ENCODE results near the gene FBXL4.

The FBXL4 gene

GRCh38 chr6:98840385-98840784 is 107.4 kb downstream of the FBXL4 start:
- DNase-seq (ENCODE audit: extremely low read depth, low read depth), result no peak
- TF ChIP-seq, protein P1, sequence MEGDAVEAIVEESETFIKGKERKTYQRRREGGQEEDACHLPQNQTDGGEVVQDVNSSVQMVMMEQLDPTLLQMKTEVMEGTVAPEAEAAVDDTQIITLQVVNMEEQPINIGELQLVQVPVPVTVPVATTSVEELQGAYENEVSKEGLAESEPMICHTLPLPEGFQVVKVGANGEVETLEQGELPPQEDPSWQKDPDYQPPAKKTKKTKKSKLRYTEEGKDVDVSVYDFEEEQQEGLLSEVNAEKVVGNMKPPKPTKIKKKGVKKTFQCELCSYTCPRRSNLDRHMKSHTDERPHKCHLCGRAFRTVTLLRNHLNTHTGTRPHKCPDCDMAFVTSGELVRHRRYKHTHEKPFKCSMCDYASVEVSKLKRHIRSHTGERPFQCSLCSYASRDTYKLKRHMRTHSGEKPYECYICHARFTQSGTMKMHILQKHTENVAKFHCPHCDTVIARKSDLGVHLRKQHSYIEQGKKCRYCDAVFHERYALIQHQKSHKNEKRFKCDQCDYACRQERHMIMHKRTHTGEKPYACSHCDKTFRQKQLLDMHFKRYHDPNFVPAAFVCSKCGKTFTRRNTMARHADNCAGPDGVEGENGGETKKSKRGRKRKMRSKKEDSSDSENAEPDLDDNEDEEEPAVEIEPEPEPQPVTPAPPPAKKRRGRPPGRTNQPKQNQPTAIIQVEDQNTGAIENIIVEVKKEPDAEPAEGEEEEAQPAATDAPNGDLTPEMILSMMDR (IDR thresholded peaks at IDR 0.05; ENCODE audit: low read depth, low read length), result no peak

- TF ChIP-seq, protein P1 (IDR thresholded peaks at IDR 0.05; ENCODE audit: low read depth, low read length), result peak; percentile 13
- DNase-seq (ENCODE audit: extremely low read depth, low read depth), result no peak
These were observed 107.9 kb downstream of the FBXL4 start for GRCh38 chr6:98839781-98840361.

- no peak for DNase-seq (ENCODE audit: extremely low read depth, low read depth)
- TF ChIP-seq, protein P1 (IDR thresholded peaks at IDR 0.05; ENCODE audit: low read depth, low read length), result no peak
These were observed 108.8 kb downstream of the FBXL4 start for GRCh38 chr6:98838975-98839374.

- no peak for DNase-seq (ENCODE audit: extremely low read depth, low read depth)
- TF ChIP-seq, protein P1 (IDR thresholded peaks at IDR 0.05; ENCODE audit: low read depth, low read length), result no peak
These were observed 109.7 kb downstream of the FBXL4 start for GRCh38 chr6:98838032-98838431.

- DNase-seq (ENCODE audit: extremely low read depth, low read depth), result no peak
These were observed 110.5 kb downstream of the FBXL4 start for GRCh38 chr6:98836962-98837944.

DNA sequence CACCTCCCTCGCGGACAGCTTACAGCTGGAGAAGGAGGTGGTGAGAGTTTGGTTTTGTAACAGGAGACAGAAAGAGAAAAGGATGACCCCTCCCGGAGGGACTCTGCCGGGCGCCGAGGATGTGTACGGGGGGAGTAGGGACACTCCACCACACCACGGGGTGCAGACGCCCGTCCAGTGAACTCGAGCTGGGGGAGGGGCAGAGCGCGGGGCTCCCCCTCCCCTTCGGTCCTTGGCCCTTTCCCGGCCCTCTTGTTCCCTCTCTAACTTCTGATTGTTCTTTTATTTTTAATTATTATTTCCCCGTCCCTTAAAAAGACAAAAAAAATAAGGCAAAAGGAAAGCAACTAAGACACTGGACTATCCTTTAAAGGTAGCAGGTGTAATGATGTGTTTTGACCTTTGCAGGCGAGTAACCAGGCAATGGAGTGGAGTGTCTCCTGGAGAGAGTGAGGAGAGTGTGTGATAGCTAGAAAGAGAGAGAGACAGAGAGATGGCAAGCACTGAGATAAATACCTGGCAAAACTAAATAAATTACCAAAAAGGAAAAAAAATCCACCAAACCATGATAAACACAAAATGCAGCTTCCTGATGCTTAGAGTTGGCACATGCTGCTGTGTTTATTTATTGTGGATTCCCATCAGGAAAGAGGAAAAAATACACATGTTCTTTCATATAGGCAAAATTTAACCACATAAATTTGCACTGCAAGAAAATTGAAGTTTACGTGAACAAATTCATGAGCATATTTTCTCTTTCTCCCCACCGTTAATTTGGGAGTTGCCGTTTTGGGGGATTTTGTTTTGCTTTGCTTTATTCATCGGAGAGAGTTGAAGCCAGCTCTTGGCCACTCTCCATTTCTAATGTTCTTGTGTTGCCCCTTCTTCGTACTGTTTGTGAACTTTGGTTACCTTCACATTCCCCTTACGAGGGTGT is 111.5 kb downstream of the FBXL4 start:
- TF ChIP-seq, protein P1 (IDR thresholded peaks at IDR 0.05; ENCODE audit: low read depth, low read length), result no peak
- DNase-seq (ENCODE audit: extremely low read depth, low read depth), result no peak

More at GRCh38 chr6:98836962-98837944, 110.5 kb downstream of the FBXL4 start:
- TF ChIP-seq, protein P1 (IDR thresholded peaks at IDR 0.05; ENCODE audit: low read depth, low read length), result no peak

All from AG09319 (cell line).